Effector memory CD4-positive, alpha-beta T cell (primary cell): Measurements from ENCODE around the gene MBNL1.

Experiments
- DNase-seq, 3 donors: peaks; one replicate each; pipeline ENCODE4 v3.0.0-alpha.2; 2020
- H3K27ac ChIP-seq: 2 replicates; pipeline ENCODE4 v1.7.0; 2013; ENCODE audit warnings: mild to moderate bottlenecking, low read length, moderate library complexity; ENCODE audit not compliant: insufficient read depth, poor library complexity, severe bottlenecking
- H3K27me3 ChIP-seq: replicated peaks from 2 replicates; pipeline ENCODE4 v1.7.0; 2013; ENCODE audit warnings: mild to moderate bottlenecking, low read length; ENCODE audit not compliant: insufficient read depth, control insufficient read depth, poor library complexity, severe bottlenecking
- H3K36me3 ChIP-seq: 2 replicates; pipeline ENCODE4 v1.7.0; 2013; ENCODE audit warnings: mild to moderate bottlenecking, low read length, moderate library complexity; ENCODE audit not compliant: control insufficient read depth, insufficient read depth
- H3K4me1 ChIP-seq: 2 replicates; pipeline ENCODE4 v1.7.0; 2013; ENCODE audit warnings: low read length, mild to moderate bottlenecking; ENCODE audit not compliant: control insufficient read depth, insufficient read depth, poor library complexity, severe bottlenecking
- H3K4me3 ChIP-seq: 2 replicates; pipeline ENCODE4 v1.7.0; 2013; ENCODE audit warnings: low read length, low read depth, mild to moderate bottlenecking; ENCODE audit not compliant: insufficient read depth, poor library complexity, severe bottlenecking
- H3K9me3 ChIP-seq: 2 replicates; pipeline ENCODE4 v1.7.0; 2013; ENCODE audit warnings: mild to moderate bottlenecking, low read length, moderate library complexity; ENCODE audit not compliant: control insufficient read depth

MBNL1 gene

DNA sequence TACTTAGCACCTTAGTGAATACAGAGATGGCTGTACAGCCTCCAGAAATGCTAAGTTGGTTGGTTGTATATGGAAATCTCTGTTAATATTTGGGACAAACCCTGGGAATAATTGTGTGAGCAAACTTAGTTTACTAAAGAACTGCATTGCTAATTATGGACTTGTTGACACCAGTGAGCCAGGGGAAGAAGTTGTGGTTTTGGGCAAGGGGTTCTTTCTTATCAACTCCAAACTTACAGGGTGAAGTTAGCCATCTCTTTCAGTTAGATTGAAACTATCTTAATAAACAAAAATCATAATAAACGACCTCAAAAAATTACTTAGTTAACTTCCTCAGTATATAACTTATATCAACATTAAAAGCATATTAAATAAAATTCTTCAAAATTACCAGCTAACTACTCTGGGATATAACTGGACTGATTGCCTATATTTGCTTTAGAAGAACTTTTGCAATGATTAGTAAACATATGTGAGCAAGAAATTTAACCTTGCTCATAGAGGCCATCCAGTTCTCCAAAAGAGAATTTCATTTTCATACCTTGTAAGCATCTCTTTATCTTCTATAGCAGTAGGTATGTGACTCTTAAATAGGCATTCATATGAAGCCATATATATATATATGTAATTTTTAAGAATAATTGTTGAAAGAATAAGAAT lies 24.7 kb downstream of the MBNL1 start:
- DNase-seq: no peak
- Histone ChIP-seq H3K27me3 (no peaks in the 10 kb centered on the region), H3K4me1 (peaks cover 53% of the 10 kb centered on the region), H3K36me3 (no peaks in the 10 kb centered on the region), H3K9me3 (no peaks in the 10 kb centered on the region), H3K27ac (peak overlapping the region; percentile 26), H3K4me3 (no peak overlapping the region)

DNA sequence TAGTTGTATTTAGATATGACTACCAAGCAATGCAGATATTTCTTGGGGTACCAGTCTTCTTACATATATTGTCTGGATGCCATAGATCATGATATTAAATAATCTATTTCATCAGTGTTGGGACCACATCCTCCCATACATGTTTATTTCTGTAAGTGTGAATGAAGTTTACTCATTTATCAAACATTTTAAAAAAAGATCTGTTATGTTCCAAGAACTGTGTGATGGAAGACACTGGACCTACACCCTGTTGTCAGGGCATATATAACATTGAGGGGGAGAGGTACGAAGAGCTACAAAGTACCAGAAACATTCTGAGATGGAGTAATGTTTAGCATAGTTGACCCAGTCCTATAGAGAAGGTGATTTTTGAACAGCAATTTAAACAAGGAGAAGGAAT lies 26.6 kb downstream of the MBNL1 start:
- no peak for DNase-seq
- Histone ChIP-seq H3K36me3 (peaks cover 8% of the 10 kb centered on the region), H3K27ac (peak overlapping the region; percentile 18), H3K9me3 (no peaks in the 10 kb centered on the region), H3K4me3 (no peak overlapping the region), H3K4me1 (peaks cover 58% of the 10 kb centered on the region), H3K27me3 (no peaks in the 10 kb centered on the region)

DNA sequence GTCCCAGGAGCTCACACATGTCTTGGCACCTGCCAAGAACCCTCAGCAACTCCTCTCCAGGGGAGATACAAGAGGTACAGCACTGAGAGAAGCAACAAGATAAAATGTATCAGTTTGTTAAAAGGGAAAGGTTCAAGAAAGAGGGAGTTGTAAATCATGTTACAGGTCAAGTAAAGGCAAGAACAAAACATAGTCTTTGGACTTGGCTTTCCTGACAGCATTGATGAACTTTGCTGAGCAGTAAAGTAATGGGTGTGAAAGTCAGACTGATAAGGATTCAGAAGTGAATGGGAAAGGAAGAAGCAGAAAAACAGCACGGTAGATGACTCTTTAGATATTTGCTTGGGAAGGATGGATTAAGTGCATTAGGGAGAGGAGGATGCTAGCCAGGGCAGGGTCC lies 27.1 kb downstream of the MBNL1 start:
- Histone ChIP-seq H3K36me3 (peaks cover 13% of the 10 kb centered on the region), H3K27ac (peak overlapping the region; percentile 18), H3K9me3 (no peaks in the 10 kb centered on the region), H3K27me3 (no peaks in the 10 kb centered on the region), H3K4me1 (peaks cover 58% of the 10 kb centered on the region), H3K4me3 (no peak overlapping the region)
- DNase-seq: no peak

DNA sequence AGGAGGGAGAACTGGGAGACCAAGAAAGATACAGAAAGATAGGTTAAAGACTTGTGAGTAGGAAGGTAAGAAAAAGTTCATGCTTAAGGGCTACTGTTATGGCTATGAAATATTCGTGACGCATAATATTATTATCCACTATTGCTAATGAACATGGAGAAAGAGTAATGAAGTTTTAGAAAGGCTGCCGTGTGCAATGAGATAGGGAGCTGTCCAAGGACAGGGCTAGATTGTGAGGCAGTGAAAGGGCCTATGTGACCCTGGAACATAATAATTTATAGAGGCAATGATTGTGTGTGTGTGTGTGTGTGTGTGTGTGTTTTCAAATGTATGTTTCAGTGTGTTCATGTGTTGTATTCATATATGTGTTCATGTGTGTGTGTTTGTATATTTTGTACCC lies 27.7 kb downstream of the MBNL1 start:
- H3K4me3 ChIP-seq: no peak overlapping the region
- no peak overlapping the region for H3K27ac ChIP-seq

DNA sequence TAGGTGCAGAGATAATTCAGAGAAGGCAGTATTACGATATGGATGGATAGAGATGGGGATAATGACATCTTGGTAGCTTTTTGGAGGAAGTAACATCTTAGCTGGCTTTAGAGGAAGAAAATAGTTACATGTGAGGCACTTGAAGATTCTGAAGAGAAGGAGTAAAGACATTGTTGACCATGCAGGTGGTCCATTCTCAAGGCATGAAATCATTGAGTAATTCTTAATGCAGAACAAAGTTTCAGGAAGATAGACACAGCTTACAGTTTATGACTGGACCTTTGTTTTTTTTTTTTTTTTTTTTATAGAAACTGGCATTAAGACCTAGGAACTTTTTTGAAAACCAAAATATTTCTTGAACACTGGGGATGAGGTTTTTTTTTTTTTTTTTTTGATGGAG lies 28.2 kb downstream of the MBNL1 start:
- peaks cover 62% of the 10 kb centered on the region for H3K4me1 ChIP-seq
- H3K9me3 ChIP-seq: no peaks in the 10 kb centered on the region
- no peak overlapping the region for H3K4me3 ChIP-seq
- no peaks in the 10 kb centered on the region for H3K27me3 ChIP-seq
- H3K36me3 ChIP-seq: peaks cover 16% of the 10 kb centered on the region
- DNase-seq: no peak
- no peak overlapping the region for H3K27ac ChIP-seq

More for the DNA sequence above, 27.7 kb downstream of the MBNL1 start:
- peaks cover 61% of the 10 kb centered on the region for H3K4me1 ChIP-seq
- no peaks in the 10 kb centered on the region for H3K27me3 ChIP-seq
- peaks cover 13% of the 10 kb centered on the region for H3K36me3 ChIP-seq
- no peak for DNase-seq
- H3K9me3 ChIP-seq: no peaks in the 10 kb centered on the region

DNA sequence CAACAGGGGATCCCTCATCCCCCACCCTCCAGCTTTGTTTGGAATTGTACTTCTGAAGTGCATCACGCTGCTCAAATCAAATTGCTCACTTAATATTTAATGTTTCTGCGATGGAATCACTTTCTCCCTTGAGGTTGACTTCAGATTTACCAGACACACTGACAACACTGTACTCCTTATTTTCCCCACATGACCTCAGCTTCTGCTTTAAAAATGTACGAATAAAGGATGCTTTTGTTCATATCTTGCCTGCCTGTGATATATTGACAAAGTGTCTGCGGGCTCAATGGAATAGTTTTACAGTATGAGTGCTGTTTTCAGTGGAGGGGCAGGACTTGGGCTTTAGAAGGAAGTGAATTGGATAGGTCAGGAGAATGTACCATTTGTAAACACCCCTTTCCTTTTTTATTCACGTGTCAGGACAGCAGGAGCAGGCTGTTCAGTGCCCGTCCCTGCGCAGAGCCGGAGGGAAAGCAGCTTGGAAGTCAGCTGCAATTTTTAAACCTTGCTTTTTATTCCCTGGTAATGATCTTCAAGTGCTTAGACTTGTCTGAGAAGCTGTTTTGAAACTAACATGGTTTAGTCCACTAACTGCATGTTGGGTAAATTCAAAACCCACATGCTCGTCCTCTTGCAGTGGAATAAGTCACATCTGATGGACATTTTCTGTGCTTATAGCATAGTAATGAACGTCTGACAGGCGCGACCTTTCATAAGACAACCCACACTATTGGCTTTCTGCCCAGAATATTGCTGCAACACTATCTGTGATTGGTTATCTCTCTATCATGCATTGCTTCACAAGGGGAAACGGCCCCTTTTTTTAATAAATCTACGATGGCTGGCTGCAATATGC lies 29.9 kb downstream of the MBNL1 start:
- peaks cover 69% of the 10 kb centered on the region for H3K4me1 ChIP-seq
- peak; percentile 27 to 55 (median 31) for DNase-seq
- no peaks in the 10 kb centered on the region for H3K9me3 ChIP-seq
- H3K36me3 ChIP-seq: peaks cover 16% of the 10 kb centered on the region
- H3K27me3 ChIP-seq: no peaks in the 10 kb centered on the region
- peak overlapping the region; percentile 68 for H3K27ac ChIP-seq
- H3K4me3 ChIP-seq: peak overlapping the region; percentile 21

DNA sequence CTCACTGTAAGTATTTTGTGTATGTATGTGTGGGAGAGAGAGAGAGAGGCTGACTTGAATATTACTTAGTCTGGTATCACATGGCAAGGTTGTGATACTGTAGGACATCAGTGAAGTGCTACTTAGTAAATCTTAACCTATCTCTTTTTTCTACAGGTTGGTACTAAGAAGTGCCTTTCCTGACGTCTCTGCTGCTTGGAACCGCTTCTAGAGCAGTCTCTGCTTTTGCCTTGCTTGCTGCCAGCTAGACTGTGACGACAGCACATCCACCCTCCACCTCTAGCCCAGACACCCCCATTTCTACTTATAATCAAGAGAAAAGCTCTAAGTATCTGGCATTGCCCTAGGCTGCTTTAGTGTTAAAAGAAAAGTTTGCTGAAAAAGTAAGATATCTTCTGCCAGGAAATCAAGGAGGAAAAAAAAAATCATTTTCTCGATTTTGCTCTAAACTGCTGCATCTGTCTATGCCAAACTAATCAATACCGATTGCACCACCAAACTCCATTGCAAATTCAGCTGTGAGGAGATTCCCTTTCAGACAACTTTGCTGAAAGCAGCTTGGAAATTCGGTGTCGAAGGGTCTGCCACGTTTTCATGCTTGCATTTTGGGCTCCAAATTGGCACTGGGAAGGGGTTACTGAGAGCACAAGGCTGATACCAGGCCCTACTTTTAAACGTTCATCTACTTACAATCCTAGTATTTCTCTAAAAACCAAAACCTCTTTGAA lies 30.7 kb downstream of the MBNL1 start:
- peak; percentile 35 to 45 (median 38) for DNase-seq
- H3K9me3 ChIP-seq: no peaks in the 10 kb centered on the region
- H3K27ac ChIP-seq: peak overlapping the region; percentile 68
- peaks cover 69% of the 10 kb centered on the region for H3K4me1 ChIP-seq
- H3K36me3 ChIP-seq: peaks cover 16% of the 10 kb centered on the region
- no peaks in the 10 kb centered on the region for H3K27me3 ChIP-seq
- peak overlapping the region; percentile 21 for H3K4me3 ChIP-seq

DNA sequence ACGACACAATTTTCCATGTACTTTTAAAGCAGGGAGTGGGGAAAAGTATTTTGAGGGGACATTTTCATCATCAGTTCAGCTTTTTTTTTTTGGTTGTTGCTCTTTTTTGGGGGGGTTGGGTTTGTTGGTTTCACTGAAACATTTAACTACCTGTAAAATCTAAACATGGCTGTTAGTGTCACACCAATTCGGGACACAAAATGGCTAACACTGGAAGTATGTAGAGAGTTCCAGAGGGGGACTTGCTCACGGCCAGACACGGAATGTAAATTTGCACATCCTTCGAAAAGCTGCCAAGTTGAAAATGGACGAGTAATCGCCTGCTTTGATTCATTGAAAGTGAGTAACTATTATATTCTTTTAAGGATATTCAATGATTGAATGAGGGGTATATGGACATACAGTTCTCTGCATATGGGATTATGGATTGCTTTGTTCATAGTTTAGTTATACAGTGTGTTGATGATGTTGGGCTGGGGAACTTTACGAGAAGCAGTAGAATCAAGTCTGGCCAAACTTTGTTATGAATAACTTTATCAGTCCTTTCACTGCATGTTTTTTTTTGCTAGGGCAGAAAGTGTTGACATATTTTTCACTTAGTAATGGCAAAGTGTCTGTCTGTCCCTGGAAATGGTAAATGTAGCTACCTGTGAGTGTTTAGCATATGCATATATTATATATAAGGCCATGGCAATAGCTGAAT lies 31.5 kb downstream of the MBNL1 start:
- H3K36me3 ChIP-seq: peaks cover 16% of the 10 kb centered on the region
- H3K27ac ChIP-seq: peak overlapping the region; percentile 68
- no peaks in the 10 kb centered on the region for H3K9me3 ChIP-seq
- peaks cover 75% of the 10 kb centered on the region for H3K4me1 ChIP-seq
- no peak overlapping the region for H3K4me3 ChIP-seq
- H3K27me3 ChIP-seq: no peaks in the 10 kb centered on the region
- DNase-seq: no peak

DNA sequence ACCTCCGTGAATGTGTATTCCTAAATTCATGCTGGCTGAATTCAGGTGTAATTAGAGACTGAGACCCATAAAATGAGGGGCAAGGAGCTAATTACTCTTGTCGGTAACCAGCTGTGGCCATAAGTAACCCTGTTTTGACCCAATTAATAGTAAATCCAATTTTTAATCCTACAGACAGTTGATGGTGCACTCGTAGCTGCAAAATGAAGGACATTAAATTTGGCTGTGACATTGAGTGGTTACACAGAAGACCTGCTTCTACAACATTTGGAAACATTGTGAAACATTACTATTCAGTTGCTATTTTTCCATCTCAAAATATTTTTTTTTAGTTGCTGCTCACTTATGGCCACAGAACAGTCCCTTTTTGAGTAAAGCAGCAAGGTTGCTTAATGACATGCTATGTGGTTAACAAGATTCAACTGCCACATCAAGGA lies 33.0 kb downstream of the MBNL1 start:
- Histone ChIP-seq H3K27ac (peak overlapping the region; percentile 53), H3K27me3 (no peaks in the 10 kb centered on the region), H3K4me1 (peaks cover 73% of the 10 kb centered on the region), H3K4me3 (no peak overlapping the region), H3K9me3 (no peaks in the 10 kb centered on the region), H3K36me3 (peaks cover 16% of the 10 kb centered on the region)
- DNase-seq: no peak
